PFSK-1 (cell line): ENCODE measurements around the gene RAB19.

Source experiments
- FOXP2 ChIP-seq: optimal IDR thresholded peaks from 2 replicates; pipeline ENCODE3; 2011; ENCODE audit warnings: borderline replicate concordance, control low read depth, inconsistent platforms; ENCODE audit not compliant: insufficient read depth; ENCODE audit errors: extremely low read length, extremely low read depth
- POLR2AphosphoS5 ChIP-seq: IDR thresholded peaks from 2 replicates; pipeline ENCODE4 v1.6.1; 2012; ENCODE audit warnings: low read depth, mild to moderate bottlenecking, control low read depth, low read length, moderate library complexity
- REST ChIP-seq, 2 experiments: IDR thresholded peaks; 2 replicates each; pipeline versions ENCODE4 v1.6.1 to v1.8.0; 2011 to 2012; ENCODE audit warnings: low read depth in 2 of 2, low read length in 2 of 2, control low read depth in 1 of 2, inconsistent platforms in 1 of 2, mild to moderate bottlenecking in 1 of 2, moderate library complexity in 1 of 2; ENCODE audit not compliant: insufficient read depth in 1 of 2
- TAF1 ChIP-seq: IDR thresholded peaks from 2 replicates; pipeline ENCODE4 v1.6.1; 2012; ENCODE audit warnings: low read length, control low read depth, borderline replicate concordance; ENCODE audit not compliant: insufficient read depth

- TF ChIP-seq REST (IDR thresholded peaks at IDR 0.05; ENCODE audit: insufficient read depth in 1 of 2, low read depth in 2 of 2, low read length in 2 of 2) (no peak), POLR2AphosphoS5 (no peak), TAF1 (no peak), FOXP2 (no peak)
These were observed 28.5 kb upstream of the RAB19 start for GRCh38 chr7:140375323-140375722.
